HepG2 (cell line): ENCODE data around the gene RAB40C. TPM values are rescaled to one million over a fixed set of nuclear protein-coding genes. Genes with fewer than 3 reads are reported as not detected.
A peak's percentile ranks its signal among the peaks of the same experiment; 100 is the strongest.

Experiments used
- ATAC-seq: fragments of 200-7000 bp; cut with Tn5 transposase; 3 replicates; pipeline ENCODE4 v1.9.1; 2020; ENCODE audit warnings: mild to moderate bottlenecking, moderate library complexity
- BruUV-seq: library from RNA; stranded (reverse); fragments of 400-500 nt; replicated peaks from 2 replicates; lab custom pipeline; 2021; lab: Mats Ljungman, UMichigan
- CTCF ChIA-PET: fragments of 300-600 bp; formaldehyde crosslinking; extraction: SDS; loops from one replicate; lab custom pipeline; 2021; ENCODE audit warnings: low total read pairs, inconsistent platforms, low intra/inter-chr PET ratio; lab: Yijun Ruan, JAX
- POLR2A ChIA-PET: fragments of 350-600 bp; sonication (Branson Sonifier 250); formaldehyde crosslinking; loops from one replicate; lab custom pipeline; 2020; ENCODE audit warnings: antibody characterized with exemption, inconsistent platforms; lab: Yijun Ruan, JAX
- DNase-seq: peaks from one replicate; pipeline ENCODE4 v3.0.0-alpha.2; 2015; ENCODE audit warnings: low spot score
- FAIRE-seq: peaks from 3 replicates; lab custom pipeline; 2011; peaks lifted over from hg19 to GRCh38; lab: Jason Lieb, UNC
- H2AFZ ChIP-seq: one replicate; pipeline ENCODE4 v1.6.1; 2011; ENCODE audit warnings: low read length, inconsistent platforms
- H3K27ac ChIP-seq: fragments of 300-600 bp; 3 replicates; pipeline ENCODE4 v1.8.0; 2011; ENCODE audit warnings: mixed run types, mild to moderate bottlenecking, mixed read lengths, low read length, inconsistent platforms; ENCODE audit not compliant: insufficient read depth; ENCODE audit errors: extremely low read length
- H3K27me3 ChIP-seq, 2 experiments: fragments of 200-600 bp in 1 of 2; 2 replicates in 1 of 2; 3 replicates in 1 of 2; pipeline versions ENCODE4 v1.6.0 to v1.8.0; 2011; ENCODE audit warnings: low read length in 2 of 2, mild to moderate bottlenecking in 2 of 2, moderate library complexity in 2 of 2, inconsistent platforms in 1 of 2; ENCODE audit not compliant: insufficient read depth in 2 of 2, control insufficient read depth in 1 of 2
- H3K36me3 ChIP-seq, 2 experiments: fragments of 200-600 bp in 1 of 2; replicated peaks in 1 of 2; 2 replicates in 1 of 2; 3 replicates in 1 of 2; pipeline versions ENCODE4 v1.5.1 to v1.8.0; 2011; ENCODE audit warnings: low read length in 2 of 2, inconsistent platforms in 1 of 2; ENCODE audit not compliant: insufficient read depth in 2 of 2, control insufficient read depth in 1 of 2
- H3K4me1 ChIP-seq: 2 replicates; pipeline ENCODE4 v1.5.1; 2012; ENCODE audit warnings: low read length, inconsistent platforms; ENCODE audit not compliant: insufficient read depth
- H3K4me2 ChIP-seq: 2 replicates; pipeline ENCODE4 v1.6.0; 2011; ENCODE audit warnings: low read depth, low read length, inconsistent platforms
- H3K4me3 ChIP-seq, 3 experiments: fragments of 200-600 bp in 1 of 3; sonication (generic), shearing (Covaris generic) in 1 of 3; replicated peaks in 1 of 3; 2 replicates each; pipeline ENCODE4 v1.5.1; 2011 to 2016; ENCODE audit warnings: low read length in 3 of 3, inconsistent platforms in 2 of 3, low read depth in 2 of 3, mild to moderate bottlenecking in 2 of 3, control low read depth in 1 of 3, mixed read lengths in 1 of 3; ENCODE audit not compliant: insufficient read depth in 1 of 3
- H3K79me2 ChIP-seq: one replicate; pipeline ENCODE4 v1.6.1; 2011; ENCODE audit warnings: low read length, inconsistent platforms; ENCODE audit not compliant: insufficient read depth
- H3K9ac ChIP-seq: 2 replicates; pipeline ENCODE4 v1.6.0; 2011; ENCODE audit warnings: mild to moderate bottlenecking, low read depth, low read length, inconsistent platforms; ENCODE audit not compliant: insufficient read depth
- H3K9me3 ChIP-seq: 2 replicates; pipeline ENCODE4 v1.5.1; 2012; ENCODE audit warnings: mild to moderate bottlenecking, low read length
- H4K20me1 ChIP-seq: 2 replicates; pipeline ENCODE4 v1.6.0; 2011; ENCODE audit warnings: inconsistent platforms, mild to moderate bottlenecking, low read length, moderate library complexity; ENCODE audit not compliant: insufficient read depth
- CREB3 ChIP-seq: sonication (generic); formaldehyde crosslinking; IDR thresholded peaks from 2 replicates; pipeline ENCODE4 v1.5.0; 2020; ENCODE audit warnings: missing genetic modification reagents
- FOXK1 ChIP-seq: sonication (generic); formaldehyde crosslinking; IDR thresholded peaks from 2 replicates; pipeline ENCODE4 v1.4.0; 2020; ENCODE audit warnings: low read depth, missing genetic modification reagents, borderline replicate concordance
- GMEB1 ChIP-seq: sonication (generic); formaldehyde crosslinking; IDR thresholded peaks from 2 replicates; pipeline ENCODE4 v1.5.1; 2020; ENCODE audit warnings: missing genetic modification reagents, mild to moderate bottlenecking, borderline replicate concordance
- HNRNPK ChIP-seq: fragments of 200-400 bp; formaldehyde crosslinking; IDR thresholded peaks from 2 replicates; pipeline ENCODE4 v1.6.1; 2018; ENCODE audit warnings: low read length, low read depth, moderate library complexity, mild to moderate bottlenecking; ENCODE audit not compliant: poor library complexity, severe bottlenecking
- KLF15 ChIP-seq: sonication (generic); formaldehyde crosslinking; IDR thresholded peaks from 2 replicates; pipeline ENCODE4 v1.8.1; 2023; ENCODE audit warnings: borderline replicate concordance, mild to moderate bottlenecking, inconsistent platforms, missing genetic modification reagents, mixed read lengths
- NFE2 ChIP-seq: sonication (generic); formaldehyde crosslinking; IDR thresholded peaks from 2 replicates; pipeline ENCODE4 v1.4.0; 2020; ENCODE audit warnings: missing genetic modification reagents
- NR2F6 ChIP-seq, 2 experiments: IDR thresholded peaks; 2 replicates each; pipeline ENCODE4 v1.6.1; 2016; ENCODE audit warnings: antibody characterized with exemption in 1 of 2, mild to moderate bottlenecking in 1 of 2
- STAG1 ChIP-seq: sonication (generic); formaldehyde crosslinking; IDR thresholded peaks from 2 replicates; pipeline ENCODE4 v1.4.0; 2020; ENCODE audit warnings: missing genetic modification reagents
- THRA ChIP-seq: sonication (generic); formaldehyde crosslinking; IDR thresholded peaks from 2 replicates; pipeline ENCODE4 v1.4.0; 2020; ENCODE audit warnings: missing genetic modification reagents, borderline replicate concordance
- TMF1 ChIP-seq: sonication (generic); formaldehyde crosslinking; IDR thresholded peaks from 2 replicates; pipeline ENCODE4 v1.8.1; 2022; ENCODE audit warnings: low read depth, missing genetic modification reagents
- ZGPAT ChIP-seq: IDR thresholded peaks from 2 replicates; pipeline ENCODE4 v1.6.1; 2016; ENCODE audit warnings: mild to moderate bottlenecking
- ZNF574 ChIP-seq: sonication (generic); formaldehyde crosslinking; IDR thresholded peaks from 2 replicates; pipeline ENCODE4 v1.4.0; 2020; ENCODE audit warnings: missing genetic modification reagents
- ZSCAN22 ChIP-seq: sonication (generic); formaldehyde crosslinking; IDR thresholded peaks from 2 replicates; pipeline ENCODE4 v1.4.0; 2020; ENCODE audit warnings: mild to moderate bottlenecking, missing genetic modification reagents
- WGBS: methylation state at CpG from one replicate; pipeline ENCODE4 v1.1.6; 2017; ENCODE audit warnings: low lambda C conversion rate; 5-methylcytosine and 5-hydroxymethylcytosine counted together
- in situ Hi-C: cut with HindIII; loops from 2 replicates; pipeline ENCODE4 v1.10.0; 2017; ENCODE audit warnings: low pct_unique_long_range_greater_than_20kb; ENCODE audit not compliant: extremely low pct_ligation_motif_present
- intact Hi-C: fragments of 100-400 bp; cut with micrococcal nuclease; formaldehyde crosslinking; loops from one replicate; pipeline ENCODE4 v1.10.0; 2022; ENCODE audit not compliant: unreplicated experiment
- polyA plus RNA-seq, 8 experiments: library from polyadenylated mRNA; depleted of rRNA in 3 of 8; stranded (reverse) in 7 of 8; unstranded in 1 of 8; fragments of >200 nt; fragmentation: Illumina TruSeq in 4 of 8; extraction: Trizol in 4 of 8; gene quantifications; 2 replicates each; pipeline versions ENCODE4 v1.2.1 to v1.2.3, GENCODE V29; 2011 to 2016; ENCODE audit warnings: low read depth in 4 of 8, missing spikeins in 1 of 8, mixed read lengths in 1 of 8; ENCODE audit not compliant: insufficient read depth in 1 of 8
- total RNA-seq, 5 experiments: library from RNA; depleted of rRNA; stranded (reverse); fragments of >200 nt; fragmentation: Illumina TruSeq; extraction: Trizol; gene quantifications; 2 replicates each; pipeline ENCODE4 v1.2.3, GENCODE V29; 2016; ENCODE audit warnings: low read depth in 1 of 5

The RAB40C gene
- total and polyA plus RNA-seq, 2 of the 13 experiments (the other 11 are each of a cell fraction or from before 2014, with no cell fraction given) = 7.7 to 11.5 TPM

GRCh38 chr16:578870-579405 is 10.9 kb upstream of the RAB40C start:
- H3K4me2 ChIP-seq = peak overlapping the region; percentile 60; the same call in 1 of the 2 replicates
- intact Hi-C loops (no loop called here), in situ Hi-C loops (no loop called here)
- peak overlapping the region in 1 of 3 experiments; percentile 24; a peak in 1 of 6 replicates for H3K4me3 ChIP-seq
- FAIRE-seq (peak; percentile 47), DNase-seq (peak; percentile 60), ATAC-seq (peak; percentile 81)
- H2AFZ ChIP-seq = no peak overlapping the region
- peaks cover 0 to 1% of the 10 kb centered on the region in 2 experiments; a peak in 1 of 5 replicates for H3K36me3 ChIP-seq
- no peak overlapping the region for H3K9ac ChIP-seq
- no peaks in the 10 kb centered on the region for H4K20me1 ChIP-seq
- H3K27me3 ChIP-seq = no peaks in the 10 kb centered on the region
- WGBS = 49% methylated on average over 17 of the region's 34 CpGs
- H3K27ac ChIP-seq = no peak overlapping the region
- ChIA-PET CTCF (interaction anchor here (0.6 to 1.8 kb wide), 3 partner anchors 22 to 32 kb away, joined by 3 to 11 read pairs (median 8); no protein-coding TSS in a partner anchor), POLR2A (interaction anchor here (0.7 to 1.6 kb wide), 3 partner anchors 10 to 64 kb away, joined by 4 to 6 read pairs (median 4); partner anchors contain the start of gene METTL26)
- H3K9me3 ChIP-seq = no peaks in the 10 kb centered on the region
- no TSS peak for BruUV-seq
- peaks cover 12% of the 10 kb centered on the region for H3K4me1 ChIP-seq
- H3K79me2 ChIP-seq = no peaks in the 10 kb centered on the region
- no peak for TF ChIP-seq FOXK1 (CRISPR knock-in tag)
- peak; percentile 65; the same call in 1 of the 2 replicates for TF ChIP-seq THRA (CRISPR knock-in tag)
- TF ChIP-seq ZNF574 = peak; percentile 90
- TF ChIP-seq TMF1 = no peak
- no peak for TF ChIP-seq NR2F6 (IDR thresholded peaks at IDR 0.05)
- peak; percentile 63; the same call in 1 of the 2 replicates for TF ChIP-seq NR2F6 (CRISPR knock-in tag; IDR thresholded peaks at IDR 0.05)
- peak; percentile 94 for TF ChIP-seq STAG1 (CRISPR knock-in tag)
- no peak for TF ChIP-seq ZSCAN22 (CRISPR knock-in tag)
- TF ChIP-seq GMEB1 (CRISPR knock-in tag) = no peak
- no peak for TF ChIP-seq KLF15 (CRISPR knock-in tag)
- TF ChIP-seq ZGPAT = peak; percentile 41; the same call in 1 of the 2 replicates
- TF ChIP-seq NFE2 (CRISPR knock-in tag) = no peak
- TF ChIP-seq CREB3 (CRISPR knock-in tag) = no peak
- peak; percentile 34 for TF ChIP-seq HNRNPK
